Breast epithelium (tissue), 4 donors: ENCODE data around the gene DEAF1. TPM values are rescaled to one million over a fixed set of nuclear protein-coding genes. Genes with fewer than 3 reads are reported as not detected.

ENCODE experiments used
- DNase-seq, 2 donors: peaks; one replicate each; pipeline ENCODE4 v3.0.0-alpha.2; 2019; ENCODE audit warnings: low spot score in 2 of 2
- H3K27ac ChIP-seq, 2 donors: fragments of 200-600 bp; sonication (generic) in 1 of 2; one replicate each; pipeline ENCODE4 v1.5.1; 2016 to 2019; ENCODE audit warnings: mild to moderate bottlenecking in 1 of 2
- H3K27me3 ChIP-seq, 2 donors: fragments of 200-600 bp; sonication (generic) in 1 of 2; one replicate each; pipeline versions ENCODE4 v1.5.1 to v1.6.0; 2017 to 2019; ENCODE audit warnings: control low read depth in 1 of 2, mild to moderate bottlenecking in 1 of 2
- H3K36me3 ChIP-seq: fragments of 200-600 bp; one replicate; pipeline ENCODE4 v1.5.1; 2019
- H3K4me1 ChIP-seq, 2 donors: fragments of 200-600 bp; sonication (generic); one replicate each; pipeline ENCODE4 v1.5.1; 2016 to 2019; ENCODE audit warnings: control low read depth in 1 of 2
- H3K4me3 ChIP-seq, 3 donors: fragments of 200-600 bp; sonication (generic); 1 replicate in 2 of 3; 2 replicates in 1 of 3; pipeline ENCODE4 v1.5.1; 2016 to 2019; ENCODE audit warnings: mild to moderate bottlenecking in 3 of 3, moderate library complexity in 2 of 3
- H3K9me3 ChIP-seq, 2 donors: fragments of 200-600 bp; sonication (generic) in 1 of 2; one replicate each; pipeline ENCODE4 v1.5.1; 2016 to 2019; ENCODE audit warnings: control low read depth in 1 of 2
- CTCF ChIP-seq, 3 donors: fragments of 450-650 bp; IDR thresholded peaks; one replicate each; pipeline ENCODE4 v1.5.1; 2016 to 2017; ENCODE audit warnings: antibody characterized with exemption in 3 of 3, mild to moderate bottlenecking in 3 of 3, moderate library complexity in 3 of 3
- POLR2A ChIP-seq: fragments of 450-650 bp; IDR thresholded peaks from one replicate; pipeline ENCODE4 v1.6.1; 2016; ENCODE audit warnings: antibody characterized with exemption, mild to moderate bottlenecking, moderate library complexity
- POLR2AphosphoS5 ChIP-seq, 3 donors: sonication (generic); formaldehyde crosslinking; IDR thresholded peaks; one replicate each; pipeline ENCODE4 v1.6.1; 2017; ENCODE audit warnings: antibody characterized with exemption in 3 of 3
- intact Hi-C: fragments of 100-400 bp; cut with DNase I; formaldehyde crosslinking; loops from one replicate; pipeline ENCODE4 v1.15.1; 2023; ENCODE audit warnings: low total_unique reads
- total RNA-seq, 3 donors: library from RNA; depleted of rRNA; stranded (reverse); fragments of >200 nt; gene quantifications; one replicate each; pipeline ENCODE4 v1.1.0, GENCODE V29; 2016

Gene DEAF1
- total RNA-seq, 3 donors from 2014 or later, result 25.3 to 42.6 (median 39.8) TPM

GRCh38 chr11:603154-603553, 91.9 kb downstream of the DEAF1 start:
- Histone ChIP-seq H3K4me1 (no peaks in the 10 kb centered on the region), H3K36me3 (peaks cover 6% of the 10 kb centered on the region), H3K4me3 (no peak overlapping the region), H3K27ac (no peak overlapping the region), H3K27me3 (no peaks in the 10 kb centered on the region), H3K9me3 (no peaks in the 10 kb centered on the region)
- intact Hi-C loops, result no loop called here
- DNase-seq, result no peak
- no peak for TF ChIP-seq CTCF (IDR thresholded peaks at IDR 0.05)
- no peak for TF ChIP-seq POLR2AphosphoS5 (IDR thresholded peaks at IDR 0.05)
- TF ChIP-seq POLR2A, result no peak

- Histone ChIP-seq H3K9me3 (no peaks in the 10 kb centered on the region), H3K27ac (no peak overlapping the region), H3K36me3 (peaks cover 6% of the 10 kb centered on the region), H3K4me1 (no peaks in the 10 kb centered on the region), H3K27me3 (no peaks in the 10 kb centered on the region), H3K4me3 (no peak overlapping the region)
- DNase-seq, result no peak
- intact Hi-C loops, result loop anchor here (1.0 kb wide), 1 partner anchor 15 kb away; no protein-coding TSS in a partner anchor
- TF ChIP-seq POLR2A (no peak), CTCF (IDR thresholded peaks at IDR 0.05) (no peak), POLR2AphosphoS5 (IDR thresholded peaks at IDR 0.05) (no peak)
Observed at GRCh38 chr11:601573-602245, 93.3 kb downstream of the DEAF1 start.

- TF ChIP-seq POLR2AphosphoS5 (IDR thresholded peaks at IDR 0.05), result no peak
- no peak for TF ChIP-seq POLR2A
- no peak for TF ChIP-seq CTCF (IDR thresholded peaks at IDR 0.05)
- Histone ChIP-seq H3K4me1 (no peaks in the 10 kb centered on the region), H3K27me3 (no peaks in the 10 kb centered on the region), H3K9me3 (no peaks in the 10 kb centered on the region), H3K36me3 (no peaks in the 10 kb centered on the region), H3K4me3 (no peak overlapping the region), H3K27ac (no peak overlapping the region)
- no peak for DNase-seq
- intact Hi-C loops, result no loop called here
Observed at GRCh38 chr11:598005-598680, 96.9 kb downstream of the DEAF1 start.

- H3K27ac ChIP-seq, result no peak overlapping the region
- no peaks in the 10 kb centered on the region for H3K4me1 ChIP-seq
- intact Hi-C loops, result no loop called here
- DNase-seq, result no peak
- H3K4me3 ChIP-seq, result no peak overlapping the region
- no peak for TF ChIP-seq CTCF (IDR thresholded peaks at IDR 0.05)
- no peak for TF ChIP-seq POLR2AphosphoS5 (IDR thresholded peaks at IDR 0.05)
- no peaks in the 10 kb centered on the region for H3K27me3 ChIP-seq
- no peaks in the 10 kb centered on the region for H3K9me3 ChIP-seq
- peaks cover 2% of the 10 kb centered on the region for H3K36me3 ChIP-seq
Observed at GRCh38 chr11:597166-597725, 97.8 kb downstream of the DEAF1 start.

- TF ChIP-seq CTCF (IDR thresholded peaks at IDR 0.05) (no peak), POLR2AphosphoS5 (IDR thresholded peaks at IDR 0.05) (no peak), POLR2A (no peak)
- Histone ChIP-seq H3K27me3 (no peaks in the 10 kb centered on the region), H3K9me3 (no peaks in the 10 kb centered on the region), H3K4me1 (no peaks in the 10 kb centered on the region), H3K27ac (no peak overlapping the region), H3K4me3 (no peak overlapping the region), H3K36me3 (peaks cover 4% of the 10 kb centered on the region)
- intact Hi-C loops, result no loop called here
- DNase-seq, result no peak
Observed at GRCh38 chr11:596374-596773, 98.6 kb downstream of the DEAF1 start.
